ENCODE results near the gene SPATA9.
A peak's percentile ranks its signal among the peaks of the same experiment; 100 is the strongest.

The SPATA9 gene

GRCh38 chr5:95627971-95628810, 54.6 kb downstream of the SPATA9 start:
- H3K4me3 ChIP-seq (ENCODE audit: low read length), result no peak overlapping the region
- TF ChIP-seq CTCF (conservative IDR thresholded peaks at IDR 0.05; ENCODE audit: low read length), result no peak
- no peak for DNase-seq (ENCODE audit: low read depth)

GRCh38 chr5:95626701-95627100, 56.1 kb downstream of the SPATA9 start:
- H3K4me3 ChIP-seq (ENCODE audit: low read length), result no peak overlapping the region
- DNase-seq (ENCODE audit: low read depth), result no peak
- TF ChIP-seq CTCF (conservative IDR thresholded peaks at IDR 0.05; ENCODE audit: low read length), result no peak

GRCh38 chr5:95624368-95624767, 58.4 kb downstream of the SPATA9 start:
- no peak overlapping the region for H3K4me3 ChIP-seq (ENCODE audit: low read length)
- DNase-seq (ENCODE audit: low read depth), result no peak
- no peak for TF ChIP-seq CTCF (conservative IDR thresholded peaks at IDR 0.05; ENCODE audit: low read length)

GRCh38 chr5:95623706-95624105, 59.1 kb downstream of the SPATA9 start:
- no peak for DNase-seq (ENCODE audit: low read depth)
- TF ChIP-seq CTCF (conservative IDR thresholded peaks at IDR 0.05; ENCODE audit: low read length), result no peak
- H3K4me3 ChIP-seq (ENCODE audit: low read length), result no peak overlapping the region

GRCh38 chr5:95621839-95622629, 60.8 kb downstream of the SPATA9 start:
- DNase-seq (ENCODE audit: low read depth), result no peak
- H3K4me3 ChIP-seq (ENCODE audit: low read length), result no peak overlapping the region
- TF ChIP-seq CTCF (conservative IDR thresholded peaks at IDR 0.05; ENCODE audit: low read length), result no peak

GRCh38 chr5:95620870-95621838, 61.6 kb downstream of the SPATA9 start:
- peak; percentile 9 for DNase-seq (ENCODE audit: low read depth)
- H3K4me3 ChIP-seq (ENCODE audit: low read length), result peak overlapping the region; percentile 45
- no peak for TF ChIP-seq CTCF (conservative IDR thresholded peaks at IDR 0.05; ENCODE audit: low read length)
